ENCODE results near the gene ETNK2.

GRCh38 chr1:204087181-204087892, 64.5 kb downstream of the ETNK2 start:
- TF ChIP-seq FOXA1 (IDR thresholded peaks at IDR 0.05) (no peak), NFRKB (IDR thresholded peaks at IDR 0.05) (no peak), SP1 (IDR thresholded peaks at IDR 0.05) (no peak), FOXM1 (IDR thresholded peaks at IDR 0.05; ENCODE audit: borderline replicate concordance) (no peak), ZNF384 (IDR thresholded peaks at IDR 0.05) (no peak), ARNT (IDR thresholded peaks at IDR 0.05) (no peak), CTBP1 (IDR thresholded peaks at IDR 0.05; ENCODE audit: borderline replicate concordance) (no peak), HDGF (IDR thresholded peaks at IDR 0.05; ENCODE audit: borderline replicate concordance) (no peak), TARDBP (IDR thresholded peaks at IDR 0.05) (no peak), SUZ12 (IDR thresholded peaks at IDR 0.05) (no peak), LEF1 (IDR thresholded peaks at IDR 0.05; ENCODE audit: borderline replicate concordance) (no peak), BHLHE40 (IDR thresholded peaks at IDR 0.05; ENCODE audit: borderline replicate concordance) (no peak), ELF4 (IDR thresholded peaks at IDR 0.05) (no peak)
- TF ChIP-seq, protein P1, sequence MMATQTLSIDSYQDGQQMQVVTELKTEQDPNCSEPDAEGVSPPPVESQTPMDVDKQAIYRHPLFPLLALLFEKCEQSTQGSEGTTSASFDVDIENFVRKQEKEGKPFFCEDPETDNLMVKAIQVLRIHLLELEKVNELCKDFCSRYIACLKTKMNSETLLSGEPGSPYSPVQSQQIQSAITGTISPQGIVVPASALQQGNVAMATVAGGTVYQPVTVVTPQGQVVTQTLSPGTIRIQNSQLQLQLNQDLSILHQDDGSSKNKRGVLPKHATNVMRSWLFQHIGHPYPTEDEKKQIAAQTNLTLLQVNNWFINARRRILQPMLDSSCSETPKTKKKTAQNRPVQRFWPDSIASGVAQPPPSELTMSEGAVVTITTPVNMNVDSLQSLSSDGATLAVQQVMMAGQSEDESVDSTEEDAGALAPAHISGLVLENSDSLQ (IDR thresholded peaks at IDR 0.05): no peak

Data from HEK293T (cell line).